PC-9 (cell line): Measurements from ENCODE around the gene PAEP.

Experiments
- CTCF ChIP-seq: fragments of 200-600 bp; sonication (generic); conservative IDR thresholded peaks from 2 replicates; pipeline ENCODE4 v1.6.1; 2017; ENCODE audit warnings: mixed run types, antibody characterized with exemption, mild to moderate bottlenecking, moderate library complexity
- EZH2 ChIP-seq: fragments of 200-600 bp; sonication (generic); IDR thresholded peaks from 2 replicates; pipeline ENCODE4 v1.8.0; 2017; ENCODE audit warnings: antibody characterized with exemption, low read depth

DNA sequence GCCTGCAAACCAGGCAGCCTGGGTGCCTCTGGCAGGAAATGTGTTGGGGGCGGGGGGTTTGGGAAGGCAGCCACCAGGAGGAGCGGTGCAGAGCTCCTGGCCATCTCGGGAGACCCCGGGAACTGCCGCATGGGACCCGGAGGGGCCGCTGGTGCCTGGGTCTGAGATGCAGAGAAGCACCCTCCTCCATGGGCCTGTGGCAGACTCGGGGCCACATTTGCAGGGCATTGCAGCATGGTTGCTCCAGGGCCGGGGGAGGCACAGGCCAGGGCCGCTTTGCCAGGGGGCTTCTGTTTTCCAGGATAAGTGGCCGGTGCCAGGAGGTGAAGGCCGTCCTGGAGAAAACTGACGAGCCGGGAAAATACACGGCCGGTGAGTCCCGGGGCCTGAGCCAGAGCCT is 38.6 kb upstream of the PAEP start:
- TF ChIP-seq CTCF (no peak), EZH2 (no peak)
